GM23338 (cell line): ENCODE data around the gene EXOC3L4. TPM values are rescaled to one million over a fixed set of nuclear protein-coding genes. Genes with fewer than 3 reads are reported as not detected.
A peak's percentile ranks its signal among the peaks of the same experiment; 100 is the strongest.

ENCODE experiments used
- ATAC-seq: fragments of 200-7000 bp; cut with Tn5 transposase; 3 replicates; pipeline ENCODE4 v1.9.1; 2020
- DNase-seq: peaks from one replicate; pipeline ENCODE4 v3.0.0-alpha.2; 2015; ENCODE audit warnings: low spot score
- H2AFZ ChIP-seq: fragments of 200-600 bp; sonication (generic); 2 replicates; pipeline ENCODE4 v1.8.0; 2016; ENCODE audit warnings: antibody characterized with exemption, mild to moderate bottlenecking, moderate library complexity
- H3F3A ChIP-seq: fragments of 200-600 bp; sonication (generic); replicated peaks from 2 replicates; pipeline ENCODE4 v1.8.0; 2017; ENCODE audit warnings: antibody characterized with exemption, mixed run types, low read depth
- H3K27ac ChIP-seq: fragments of 200-600 bp; sonication (generic); 2 replicates; pipeline ENCODE4 v1.6.1; 2016; ENCODE audit warnings: low read depth
- H3K27me3 ChIP-seq: fragments of 200-600 bp; sonication (generic); 2 replicates; pipeline ENCODE4 v1.8.0; 2016; ENCODE audit warnings: mild to moderate bottlenecking, mixed run types, moderate library complexity; ENCODE audit not compliant: insufficient read depth
- H3K36me3 ChIP-seq: fragments of 200-600 bp; sonication (generic); 2 replicates; pipeline ENCODE4 v1.8.0; 2016; ENCODE audit warnings: mild to moderate bottlenecking; ENCODE audit not compliant: insufficient read depth
- H3K4me1 ChIP-seq: fragments of 200-600 bp; sonication (generic); 2 replicates; pipeline ENCODE4 v1.8.0; 2016; ENCODE audit warnings: mild to moderate bottlenecking, moderate library complexity; ENCODE audit not compliant: insufficient read depth
- H3K4me2 ChIP-seq: fragments of 200-600 bp; sonication (generic); 2 replicates; pipeline ENCODE4 v1.7.1; 2017; ENCODE audit warnings: mixed run types
- H3K4me3 ChIP-seq: fragments of 200-600 bp; sonication (generic); 2 replicates; pipeline ENCODE4 v1.6.1; 2016; ENCODE audit warnings: mixed run types
- H3K79me2 ChIP-seq: fragments of 200-600 bp; sonication (generic); replicated peaks from 2 replicates; pipeline ENCODE4 v1.8.0; 2017; ENCODE audit warnings: mild to moderate bottlenecking; ENCODE audit not compliant: insufficient read depth
- H3K9me2 ChIP-seq: fragments of 200-600 bp; sonication (generic); 2 replicates; pipeline ENCODE4 v1.8.0; 2017; ENCODE audit not compliant: insufficient read depth
- H4K20me1 ChIP-seq: fragments of 200-600 bp; sonication (generic); replicated peaks from 2 replicates; pipeline ENCODE4 v1.8.0; 2017; ENCODE audit warnings: mild to moderate bottlenecking; ENCODE audit not compliant: insufficient read depth
- H3K27ac Mint-ChIP-seq: 2 replicates; pipeline ENCODE4 v1.8.0; 2020; ENCODE audit warnings: inconsistent platforms, mild to moderate bottlenecking, moderate library complexity, mixed read lengths
- H3K27me3 Mint-ChIP-seq: 3 replicates; pipeline ENCODE4 v1.8.0; 2022; ENCODE audit warnings: low read depth, mild to moderate bottlenecking, moderate library complexity, mixed read lengths, inconsistent platforms; ENCODE audit not compliant: insufficient read depth, poor library complexity
- H3K36me3 Mint-ChIP-seq: 3 replicates; pipeline ENCODE4 v1.8.0; 2021; ENCODE audit warnings: low read depth, mild to moderate bottlenecking, inconsistent platforms, moderate library complexity, mixed read lengths
- H3K4me1 Mint-ChIP-seq: 3 replicates; pipeline ENCODE4 v1.8.0; 2020; ENCODE audit warnings: mild to moderate bottlenecking, inconsistent platforms, mixed read lengths
- H3K4me3 Mint-ChIP-seq: 3 replicates; pipeline ENCODE4 v1.8.0; 2021; ENCODE audit warnings: moderate library complexity, mild to moderate bottlenecking, inconsistent platforms, mixed read lengths
- H3K9me3 Mint-ChIP-seq: 3 replicates; pipeline ENCODE4 v1.8.0; 2020; ENCODE audit warnings: moderate library complexity, mild to moderate bottlenecking, inconsistent platforms, mixed read lengths
- CTCF ChIP-seq, 2 experiments: fragments of 200-600 bp in 1 of 2; sonication (generic) in 1 of 2; conservative IDR thresholded peaks; 2 replicates each; pipeline versions ENCODE4 v1.5.1 to v1.6.1; 2016 to 2017; ENCODE audit warnings: antibody characterized with exemption in 2 of 2, low read depth in 2 of 2, mild to moderate bottlenecking in 2 of 2, moderate library complexity in 1 of 2
- ETS1 ChIP-seq: IDR thresholded peaks from 2 replicates; pipeline ENCODE4 v1.6.1; 2016; ENCODE audit warnings: antibody characterized with exemption
- EZH2 ChIP-seq: fragments of 200-600 bp; sonication (generic); IDR thresholded peaks from one replicate; pipeline ENCODE4 v1.8.0; 2017; ENCODE audit warnings: antibody characterized with exemption, mild to moderate bottlenecking, low read depth; ENCODE audit not compliant: unreplicated experiment
- EZH2phosphoT487 ChIP-seq: fragments of 200-600 bp; sonication (generic); IDR thresholded peaks from one replicate; pipeline ENCODE4 v1.8.1; 2018; ENCODE audit warnings: antibody characterized with exemption; ENCODE audit not compliant: unreplicated experiment
- JUNB ChIP-seq: IDR thresholded peaks from one replicate; pipeline ENCODE4 v1.6.1; 2016; ENCODE audit warnings: antibody characterized with exemption; ENCODE audit not compliant: unreplicated experiment
- NANOG ChIP-seq: IDR thresholded peaks from 2 replicates; pipeline ENCODE4 v1.6.1; 2016; ENCODE audit warnings: antibody characterized with exemption, borderline replicate concordance
- POLR2AphosphoS5 ChIP-seq: IDR thresholded peaks from 2 replicates; pipeline ENCODE4 v1.6.1; 2016; ENCODE audit warnings: antibody characterized with exemption, low read depth
- REST ChIP-seq: IDR thresholded peaks from one replicate; pipeline ENCODE4 v1.6.1; 2018; ENCODE audit warnings: antibody characterized with exemption; ENCODE audit not compliant: unreplicated experiment
- STAT1 ChIP-seq: IDR thresholded peaks from one replicate; pipeline ENCODE4 v1.6.1; 2016; ENCODE audit warnings: antibody characterized with exemption; ENCODE audit not compliant: unreplicated experiment
- ZNF114 ChIP-seq: fragments of 250-450 bp; sonication (Bioruptor Pico); IDR thresholded peaks from 2 replicates; pipeline ENCODE4 v1.5.0; 2020; ENCODE audit warnings: mild to moderate bottlenecking, moderate library complexity
- ZNF331 ChIP-seq: fragments of 250-450 bp; sonication (Bioruptor Pico); IDR thresholded peaks from 2 replicates; pipeline ENCODE4 v1.5.0; 2020; ENCODE audit warnings: low read depth, mild to moderate bottlenecking, moderate library complexity
- ZNF462 ChIP-seq: fragments of 250-450 bp; sonication (Bioruptor Pico); IDR thresholded peaks from 2 replicates; pipeline ENCODE4 v1.5.0; 2020; ENCODE audit warnings: mild to moderate bottlenecking, moderate library complexity
- polyA plus RNA-seq: library from polyadenylated mRNA; unstranded; fragments of >200 nt; fragmentation: Nextera tagmentation; extraction: Ambion mirVana; gene quantifications from 2 replicates; pipeline ENCODE4 v1.2.1, GENCODE V29; 2016
- total RNA-seq: library from RNA; depleted of rRNA; stranded (reverse); fragments of >200 nt; shearing (Covaris generic); gene quantifications from 2 replicates; pipeline ENCODE4 v1.2.3, GENCODE V29; 2014

Gene EXOC3L4
- total and polyA plus RNA-seq, 2 experiments from 2014 or later: not detected

GRCh38 chr14:103084021-103084919 is 10.3 kb upstream of the EXOC3L4 start, which contains the start of gene LBHD2:
Gene LBHD2, plus strand, starts transcription at chr14:103084210. Its CDS starts 1,803 bp downstream, at chr14:103086013.
- Histone ChIP-seq H3K4me1 (no peaks in the 10 kb centered on the region), H3F3A (no peaks in the 10 kb centered on the region), H3K79me2 (no peaks in the 10 kb centered on the region), H3K36me3 (no peaks in the 10 kb centered on the region), H4K20me1 (no peaks in the 10 kb centered on the region), H3K4me3 (peak within 1 kb of the TSS; percentile 62), H3K27me3 (peaks cover 37% of the 10 kb centered on the region), H2AFZ (peak within 1 kb of the TSS; percentile 78; the same call in 1 of the 2 replicates), H3K9me2 (peaks cover 11% of the 10 kb centered on the region; the same call in 1 of the 2 replicates), H3K4me2 (peak within 1 kb of the TSS; percentile 81), H3K27ac (no peak within 1 kb of the TSS)
- H3K36me3 Mint-ChIP-seq: no peaks in the 10 kb centered on the region
- peak within 1 kb of the TSS; percentile 59 for H3K4me3 Mint-ChIP-seq
- H3K27me3 Mint-ChIP-seq: peaks cover 21% of the 10 kb centered on the region
- ATAC-seq (peak; percentile 67), DNase-seq (peak; percentile 54)
- TF ChIP-seq CTCF (conservative IDR thresholded peaks at IDR 0.05; ENCODE audit: low read depth in 2 of 2) (no peak), EZH2 (no peak), ZNF462 (CRISPR knock-in tag) (no peak), EZH2phosphoT487 (no peak), REST (no peak), ZNF114 (no peak), NANOG (no peak), JUNB (no peak), ETS1 (no peak), POLR2AphosphoS5 (no peak), STAT1 (no peak), ZNF331 (CRISPR knock-in tag) (no peak)
- H3K9me3 Mint-ChIP-seq: no peaks in the 10 kb centered on the region
- H3K27ac Mint-ChIP-seq: no peak within 1 kb of the TSS
- H3K4me1 Mint-ChIP-seq: peaks cover 2% of the 10 kb centered on the region; the same call in 1 of the 3 replicates
